WTC11 (cell line): ENCODE data around the gene PKP1. TPM values are rescaled to one million over a fixed set of nuclear protein-coding genes. Genes with fewer than 3 reads are reported as not detected.

Experiments
- ATAC-seq: fragments of 200-7000 bp; cut with Tn5 transposase; 2 replicates; pipeline ENCODE4 v1.10.0; 2021; ENCODE audit warnings: mild to moderate bottlenecking, moderate library complexity
- CTCF ChIA-PET: fragments of 300-600 bp; sonication (Branson Sonifier 250); formaldehyde crosslinking; loops from one replicate; lab custom pipeline; 2021; ENCODE audit warnings: antibody characterized with exemption; lab: Charles Lee
- POLR2A ChIA-PET: fragments of 350-600 bp; sonication (Branson Sonifier 250); formaldehyde crosslinking; loops from one replicate; lab custom pipeline; 2021; ENCODE audit warnings: antibody characterized with exemption; lab: Charles Lee
- DNase-seq: peaks from one replicate; pipeline ENCODE4 v3.0.0; 2021; ENCODE audit warnings: low spot score
- H3K27ac Mint-ChIP-seq: 2 replicates; pipeline ENCODE4 v1.8.0; 2021; ENCODE audit warnings: mixed read lengths
- H3K27me3 Mint-ChIP-seq: 2 replicates; pipeline ENCODE4 v1.8.0; 2021; ENCODE audit warnings: low read depth, mild to moderate bottlenecking, moderate library complexity, mixed read lengths
- H3K36me3 Mint-ChIP-seq: 2 replicates; pipeline ENCODE4 v1.8.0; 2021; ENCODE audit warnings: mixed read lengths
- H3K4me1 Mint-ChIP-seq: 2 replicates; pipeline ENCODE4 v1.8.0; 2022; ENCODE audit warnings: mixed read lengths
- H3K4me3 Mint-ChIP-seq: 2 replicates; pipeline ENCODE4 v1.8.0; 2021; ENCODE audit warnings: mild to moderate bottlenecking, moderate library complexity, mixed read lengths
- H3K9me3 Mint-ChIP-seq: 2 replicates; pipeline ENCODE4 v1.8.0; 2021; ENCODE audit warnings: mixed read lengths
- ATF6 ChIP-seq: sonication (generic); formaldehyde crosslinking; IDR thresholded peaks from 2 replicates; pipeline ENCODE4 v1.8.1; 2023; ENCODE audit warnings: mild to moderate bottlenecking, missing genetic modification reagents
- CDX4 ChIP-seq: fragments of 250-450 bp; sonication (Bioruptor Pico); IDR thresholded peaks from 2 replicates; pipeline ENCODE4 v1.9.0; 2021; ENCODE audit warnings: moderate library complexity, mild to moderate bottlenecking, inconsistent platforms, borderline replicate concordance
- GABPB1 ChIP-seq: sonication (generic); formaldehyde crosslinking; IDR thresholded peaks from 2 replicates; pipeline ENCODE4 v1.8.1; 2023; ENCODE audit warnings: mild to moderate bottlenecking, missing genetic modification reagents
- MXD4 ChIP-seq: fragments of 250-450 bp; sonication (Bioruptor Pico); IDR thresholded peaks from 2 replicates; pipeline ENCODE4 v1.8.0; 2021; ENCODE audit warnings: mild to moderate bottlenecking, moderate library complexity, borderline replicate concordance
- NFATC4 ChIP-seq: fragments of 250-450 bp; sonication (Bioruptor Pico); IDR thresholded peaks from 2 replicates; pipeline ENCODE4 v1.9.0; 2021; ENCODE audit warnings: mild to moderate bottlenecking
- TEAD1 ChIP-seq: sonication (generic); formaldehyde crosslinking; IDR thresholded peaks from 2 replicates; pipeline ENCODE4 v1.8.0; 2022; ENCODE audit warnings: mild to moderate bottlenecking, missing genetic modification reagents
- ZBTB43 ChIP-seq: sonication (generic); formaldehyde crosslinking; IDR thresholded peaks from 2 replicates; pipeline ENCODE4 v1.8.1; 2023; ENCODE audit warnings: mild to moderate bottlenecking, missing genetic modification reagents
- ZNF219 ChIP-seq: sonication (generic); formaldehyde crosslinking; IDR thresholded peaks from 2 replicates; pipeline ENCODE4 v1.8.0; 2023; ENCODE audit warnings: missing genetic modification reagents, mild to moderate bottlenecking, borderline replicate concordance
- ZNF396 ChIP-seq: fragments of 250-450 bp; sonication (Bioruptor Pico); IDR thresholded peaks from 2 replicates; pipeline ENCODE4 v1.8.0; 2021; ENCODE audit warnings: mild to moderate bottlenecking, moderate library complexity, borderline replicate concordance
- ZSCAN18 ChIP-seq: fragments of 250-450 bp; sonication (Bioruptor Pico); IDR thresholded peaks from 2 replicates; pipeline ENCODE4 v2.1.2; 2022; ENCODE audit warnings: mild to moderate bottlenecking, moderate library complexity
- total RNA-seq: library from RNA; stranded (reverse); gene quantifications from 3 replicates; pipeline ENCODE4 v1.2.3, GENCODE V29; 2021

The PKP1 gene
- total RNA-seq, 1 experiment from 2014 or later: 0.24 TPM

GRCh38 chr1:201379733-201380242 is 96.5 kb downstream of the PKP1 start (continued):
- no peak for TF ChIP-seq ATF6
- TF ChIP-seq, all 79 proteins: peak for 0

GRCh38 chr1:201381130-201381529 is 97.8 kb downstream of the PKP1 start:
- H3K36me3 Mint-ChIP-seq: no peaks in the 10 kb centered on the region
- H3K27ac Mint-ChIP-seq: peak overlapping the region; percentile 60; the same call in 1 of the 2 replicates
- ChIA-PET CTCF (interaction anchor here (1.0 to 1.7 kb wide), 3 partner anchors 9 to 67 kb away, joined by 3 to 7 read pairs (median 5); no protein-coding TSS in a partner anchor), POLR2A (no interaction called here)
- no peaks in the 10 kb centered on the region for H3K27me3 Mint-ChIP-seq
- TF ChIP-seq CDX4 (no peak), TEAD1 (CRISPR knock-in tag) (no peak), ZSCAN18 (CRISPR knock-in tag) (no peak), GABPB1 (CRISPR knock-in tag) (no peak), ZNF219 (CRISPR knock-in tag) (no peak), NFATC4 (CRISPR knock-in tag) (no peak), MXD4 (CRISPR knock-in tag) (no peak), ZNF396 (CRISPR knock-in tag) (no peak), ZBTB43 (CRISPR knock-in tag) (no peak)
- H3K4me3 Mint-ChIP-seq: no peak overlapping the region
- H3K4me1 Mint-ChIP-seq: peaks cover 24% of the 10 kb centered on the region
- H3K9me3 Mint-ChIP-seq: no peaks in the 10 kb centered on the region
- DNase-seq: no peak
- no peak for ATAC-seq

Other genes starting within 250 kb of the PKP1 start
- 0.02 to 0.09 TPM (median 0.07 TPM) in 3 replicates for gene CACNA1S, start 171.1 kb upstream of the PKP1 start, total RNA-seq
- 0.18 to 0.53 TPM (median 0.31 TPM) in 3 replicates for gene ASCL5, start 156.3 kb upstream of the PKP1 start, total RNA-seq
- 97.5 to 109 TPM (median 102 TPM) in 3 replicates for gene TMEM9, start 129.0 kb upstream of the PKP1 start, total RNA-seq
- 0.11 TPM in 1 of 3 replicates, not detected in the others for gene IGFN1, start 92.7 kb upstream of the PKP1 start, total RNA-seq
- gene TNNT2, start 94.2 kb downstream of the PKP1 start, total RNA-seq: 6.1 to 10.1 TPM (median 7.9 TPM) in 3 replicates
- gene LAD1, start 115.8 kb downstream of the PKP1 start, total RNA-seq: 14.5 to 15.6 TPM (median 14.9 TPM) in 3 replicates
- 0.34 to 0.50 TPM (median 0.44 TPM) in 3 replicates for gene TNNI1, start 138.2 kb downstream of the PKP1 start, total RNA-seq
- gene PHLDA3, start 185.7 kb downstream of the PKP1 start, total RNA-seq: 53.9 to 95.1 TPM (median 59.7 TPM) in 3 replicates
- gene CSRP1, start 223.6 kb downstream of the PKP1 start, total RNA-seq: 10.7 to 15.4 TPM (median 14.3 TPM) in 3 replicates